ENCODE results near the gene STK39.

GRCh38 chr2:167932123-167932693, 315.2 kb downstream of the STK39 start:
- TF ChIP-seq CTCF (IDR thresholded peaks at IDR 0.05), result no peak
- TF ChIP-seq POLR2A (IDR thresholded peaks at IDR 0.05), result no peak
